GM12875 (cell line): ENCODE results near the gene U2AF2.

Source experiments
- H3K4me3 ChIP-seq: one replicate; pipeline ENCODE4 v1.5.1; 2011; ENCODE audit warnings: low read depth, low read length, control low read depth
- CTCF ChIP-seq: IDR thresholded peaks from 2 replicates; pipeline ENCODE4 v1.5.1; 2011; ENCODE audit warnings: low read depth, mild to moderate bottlenecking, control low read depth, inconsistent platforms, low read length, moderate library complexity, borderline replicate concordance; ENCODE audit not compliant: insufficient read depth

Gene U2AF2

GRCh38 chr19:55650126-55650557 is 4.7 kb upstream of the U2AF2 start:
- H3K4me3 ChIP-seq: no peak overlapping the region
- TF ChIP-seq CTCF: no peak

GRCh38 chr19:55650602-55651230 is 4.1 kb upstream of the U2AF2 start:
- TF ChIP-seq CTCF: no peak
- H3K4me3 ChIP-seq: no peak overlapping the region

GRCh38 chr19:55651236-55651635 is 3.6 kb upstream of the U2AF2 start:
- H3K4me3 ChIP-seq: no peak overlapping the region
- no peak for TF ChIP-seq CTCF

- H3K4me3 ChIP-seq: no peak overlapping the region
- no peak for TF ChIP-seq CTCF
Measured at GRCh38 chr19:55652311-55653128, 2.3 kb upstream of the U2AF2 start.

- peak; percentile 100 for TF ChIP-seq CTCF
- peak overlapping the region; percentile 92 for H3K4me3 ChIP-seq
Measured at GRCh38 chr19:55653651-55654322, 1.0 kb upstream of the U2AF2 start.

- no peak for TF ChIP-seq CTCF
- H3K4me3 ChIP-seq: peak overlapping the region; percentile 92
Measured at GRCh38 chr19:55654323-55654867, 440 bp upstream of the U2AF2 start.
